M059J (cell line): ENCODE data around the gene PRAMEF17. TPM values are rescaled to one million over a fixed set of nuclear protein-coding genes. Genes with fewer than 3 reads are reported as not detected.

Experiments
- total RNA-seq: library from RNA; depleted of rRNA; stranded (reverse); fragments of >200 nt; shearing (Covaris generic); gene quantifications from 2 replicates; pipeline ENCODE4 v1.2.3, GENCODE V29; 2014; rRNA removed

Gene PRAMEF17
- total RNA-seq, 1 experiment from 2014 or later, result not detected

Other genes starting within 250 kb of the PRAMEF17 start
- not detected in 2 replicates for gene PRAMEF26, start 233.6 kb upstream of the PRAMEF17 start, total RNA-seq
- gene HNRNPCL4, start 224.0 kb upstream of the PRAMEF17 start, total RNA-seq, result not detected in 2 replicates
- not detected in 2 replicates for gene PRAMEF9, start 217.8 kb upstream of the PRAMEF17 start, total RNA-seq
- gene PRAMEF13, start 188.2 kb upstream of the PRAMEF17 start, total RNA-seq, result not detected in 2 replicates
- not detected in 2 replicates for gene PRAMEF18, start 163.5 kb upstream of the PRAMEF17 start, total RNA-seq
- gene PRAMEF5, start 135.4 kb upstream of the PRAMEF17 start, total RNA-seq, result not detected in 2 replicates
- gene PRAMEF8, start 104.5 kb upstream of the PRAMEF17 start, total RNA-seq, result not detected in 2 replicates
- not detected in 2 replicates for gene PRAMEF33, start 86.1 kb upstream of the PRAMEF17 start, total RNA-seq
- not detected in 2 replicates for gene PRAMEF15, start 74.1 kb upstream of the PRAMEF17 start, total RNA-seq
- gene PRAMEF14, start 42.5 kb upstream of the PRAMEF17 start, total RNA-seq, result not detected in 2 replicates
- not detected in 2 replicates for gene PRAMEF19, start 17.7 kb upstream of the PRAMEF17 start, total RNA-seq
- not detected in 2 replicates for gene PRAMEF20, start 20.8 kb downstream of the PRAMEF17 start, total RNA-seq
- gene LRRC38, start 124.4 kb downstream of the PRAMEF17 start, total RNA-seq, result 0.15 and 0.37 TPM in 2 replicates
- 2.0 and 4.1 TPM in 2 replicates for gene PDPN, start 194.2 kb downstream of the PRAMEF17 start, total RNA-seq